ENCODE measurements around the gene C11orf65.

The C11orf65 gene

GRCh38 chr11:108496643-108497256, 29.4 kb upstream of the C11orf65 start:
- ChIA-PET POLR2A (no interaction called here), CTCF (no interaction called here)
- Histone ChIP-seq H3K9me3 (ENCODE audit: control insufficient read depth, insufficient read depth, low read depth, low read length) (no peaks in the 10 kb centered on the region), H3K27ac (ENCODE audit: extremely low read depth, low read depth, low read length) (peak overlapping the region; percentile 90; the same call in 1 of the 2 replicates), H3K4me1 (ENCODE audit: control insufficient read depth, insufficient read depth, low read length) (no peaks in the 10 kb centered on the region), H3K4me3 (ENCODE audit: low read depth, low read length) (peak overlapping the region; percentile 56), H3K36me3 (ENCODE audit: control insufficient read depth in 2 of 2, insufficient read depth in 1 of 2, low read length in 2 of 2) (peaks cover 0 to 4% of the 10 kb centered on the region in 2 experiments; a peak in 1 of 3 replicates)
- peak; percentile 63 for TF ChIP-seq OSR2 (tag by site-specific recombination; IDR thresholded peaks at IDR 0.05)
- TF ChIP-seq, protein P1, sequence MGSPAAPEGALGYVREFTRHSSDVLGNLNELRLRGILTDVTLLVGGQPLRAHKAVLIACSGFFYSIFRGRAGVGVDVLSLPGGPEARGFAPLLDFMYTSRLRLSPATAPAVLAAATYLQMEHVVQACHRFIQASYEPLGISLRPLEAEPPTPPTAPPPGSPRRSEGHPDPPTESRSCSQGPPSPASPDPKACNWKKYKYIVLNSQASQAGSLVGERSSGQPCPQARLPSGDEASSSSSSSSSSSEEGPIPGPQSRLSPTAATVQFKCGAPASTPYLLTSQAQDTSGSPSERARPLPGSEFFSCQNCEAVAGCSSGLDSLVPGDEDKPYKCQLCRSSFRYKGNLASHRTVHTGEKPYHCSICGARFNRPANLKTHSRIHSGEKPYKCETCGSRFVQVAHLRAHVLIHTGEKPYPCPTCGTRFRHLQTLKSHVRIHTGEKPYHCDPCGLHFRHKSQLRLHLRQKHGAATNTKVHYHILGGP (tag by site-specific recombination; IDR thresholded peaks at IDR 0.05) = no peak
- TF ChIP-seq KLF8 (tag by site-specific recombination; IDR thresholded peaks at IDR 0.05) = no peak
- TF ChIP-seq ZNF202 (tag by site-specific recombination; IDR thresholded peaks at IDR 0.05; ENCODE audit: borderline replicate concordance) = no peak
- TF ChIP-seq ZNF664 (tag by site-specific recombination; IDR thresholded peaks at IDR 0.05) = 0 out of 2 replicates have a peak, but pooled peaks have one; percentile 20
- TF ChIP-seq ZNF121 (tag by site-specific recombination; IDR thresholded peaks at IDR 0.05) = no peak
- no peak for TF ChIP-seq ZNF639 (tag by site-specific recombination; IDR thresholded peaks at IDR 0.05)
- no peak for TF ChIP-seq ZNF24 (tag by site-specific recombination; IDR thresholded peaks at IDR 0.05)
- TF ChIP-seq ZNF335 (tag by site-specific recombination; conservative IDR thresholded peaks at IDR 0.05) = peak; percentile 97
- TF ChIP-seq, protein P2, sequence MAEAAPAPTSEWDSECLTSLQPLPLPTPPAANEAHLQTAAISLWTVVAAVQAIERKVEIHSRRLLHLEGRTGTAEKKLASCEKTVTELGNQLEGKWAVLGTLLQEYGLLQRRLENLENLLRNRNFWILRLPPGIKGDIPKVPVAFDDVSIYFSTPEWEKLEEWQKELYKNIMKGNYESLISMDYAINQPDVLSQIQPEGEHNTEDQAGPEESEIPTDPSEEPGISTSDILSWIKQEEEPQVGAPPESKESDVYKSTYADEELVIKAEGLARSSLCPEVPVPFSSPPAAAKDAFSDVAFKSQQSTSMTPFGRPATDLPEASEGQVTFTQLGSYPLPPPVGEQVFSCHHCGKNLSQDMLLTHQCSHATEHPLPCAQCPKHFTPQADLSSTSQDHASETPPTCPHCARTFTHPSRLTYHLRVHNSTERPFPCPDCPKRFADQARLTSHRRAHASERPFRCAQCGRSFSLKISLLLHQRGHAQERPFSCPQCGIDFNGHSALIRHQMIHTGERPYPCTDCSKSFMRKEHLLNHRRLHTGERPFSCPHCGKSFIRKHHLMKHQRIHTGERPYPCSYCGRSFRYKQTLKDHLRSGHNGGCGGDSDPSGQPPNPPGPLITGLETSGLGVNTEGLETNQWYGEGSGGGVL (tag by site-specific recombination; IDR thresholded peaks at IDR 0.05) = no peak
- 0 out of 2 replicates have a peak, but pooled peaks have one; percentile 19 for TF ChIP-seq TRIM28 (IDR thresholded peaks at IDR 0.05; ENCODE audit: borderline replicate concordance, low read length)
- TF ChIP-seq ZNF660 (tag by site-specific recombination; IDR thresholded peaks at IDR 0.05) = no peak
- TF ChIP-seq INSM2 (tag by site-specific recombination; IDR thresholded peaks at IDR 0.05) = no peak

GRCh38 chr11:108495326-108495725, 28.0 kb upstream of the C11orf65 start:
- Histone ChIP-seq H3K27ac (ENCODE audit: extremely low read depth, low read depth, low read length) (no peak overlapping the region), H3K9me3 (ENCODE audit: control insufficient read depth, insufficient read depth, low read depth, low read length) (no peaks in the 10 kb centered on the region), H3K4me3 (ENCODE audit: low read depth, low read length) (no peak overlapping the region), H3K36me3 (ENCODE audit: control insufficient read depth in 2 of 2, insufficient read depth in 1 of 2, low read length in 2 of 2) (peaks cover 0 to 11% of the 10 kb centered on the region in 2 experiments; a peak in 2 of 3 replicates), H3K4me1 (ENCODE audit: control insufficient read depth, insufficient read depth, low read length) (no peaks in the 10 kb centered on the region)
- ChIA-PET POLR2A (no interaction called here), CTCF (no interaction called here)
- TF ChIP-seq GLI2 (tag by site-specific recombination; IDR thresholded peaks at IDR 0.05; ENCODE audit: borderline replicate concordance, low read depth) = no peak
- TF ChIP-seq PBX3 (CRISPR knock-in tag; IDR thresholded peaks at IDR 0.05) = no peak
- TF ChIP-seq ZNF510 (tag by site-specific recombination; IDR thresholded peaks at IDR 0.05; ENCODE audit: insufficient replicate concordance) = no peak
- no peak for TF ChIP-seq ZNF175 (tag by site-specific recombination; IDR thresholded peaks at IDR 0.05)
- TF ChIP-seq ZNF610 (tag by site-specific recombination; IDR thresholded peaks at IDR 0.05; ENCODE audit: borderline replicate concordance) = no peak
- TF ChIP-seq ZNF521 (tag by site-specific recombination; IDR thresholded peaks at IDR 0.05) = no peak
- no peak for TF ChIP-seq MYNN (tag by site-specific recombination; IDR thresholded peaks at IDR 0.05; ENCODE audit: borderline replicate concordance)
- no peak for TF ChIP-seq PRDM6 (tag by site-specific recombination; IDR thresholded peaks at IDR 0.05)
- TF ChIP-seq ZNF184 (tag by site-specific recombination; IDR thresholded peaks at IDR 0.05) = no peak
- TF ChIP-seq ZNF560 (tag by site-specific recombination; IDR thresholded peaks at IDR 0.05; ENCODE audit: borderline replicate concordance) = no peak
- TF ChIP-seq ZNF837 (tag by site-specific recombination; IDR thresholded peaks at IDR 0.05) = no peak
- TF ChIP-seq ZNF701 (tag by site-specific recombination; IDR thresholded peaks at IDR 0.05) = no peak
- TF ChIP-seq ZNF266 (tag by site-specific recombination; IDR thresholded peaks at IDR 0.05; ENCODE audit: low read depth) = no peak
- TF ChIP-seq GLI4 (tag by site-specific recombination; IDR thresholded peaks at IDR 0.05) = no peak

Measured in HEK293 (cell line).